ENCODE measurements around the gene SORCS2. TPM values are rescaled to one million over a fixed set of nuclear protein-coding genes. Genes with fewer than 3 reads are reported as not detected.

Gene SORCS2
- total and polyA plus RNA-seq, 12 donors, result 0.25 to 5.4 (median 2.2) TPM

- Histone ChIP-seq H3K27ac (no peak overlapping the region), H3K4me3 (no peak overlapping the region), H3K36me3 (no peaks in the 10 kb centered on the region), H3K4me1 (no peaks in the 10 kb centered on the region), H3K9me3 (peaks cover 0 to 39% (median 13%) of the 10 kb centered on the region in 11 donors), H3K27me3 (peaks cover 0 to 4% (median 0%) of the 10 kb centered on the region in 7 donors)
- no peak for TF ChIP-seq CTCF (IDR thresholded peaks at IDR 0.05)
- WGBS, 2 donors, result 91 to 93% methylated on average over 1 of the region's 1 CpG
- intact Hi-C loops (cut with DNase I), result no loop called here
- ATAC-seq (no peak), DNase-seq (no peak)
Measured at GRCh38 chr4:7553280-7553679, 360.9 kb downstream of the SORCS2 start.

GRCh38 chr4:7554905-7555304, 362.6 kb downstream of the SORCS2 start:
- 69 to 77% methylated on average over 3 of the region's 3 CpGs for WGBS, 2 donors
- no peak for DNase-seq
- peaks cover 0 to 39% (median 13%) of the 10 kb centered on the region in 11 donors for H3K9me3 ChIP-seq
- H3K36me3 ChIP-seq, result no peaks in the 10 kb centered on the region
- TF ChIP-seq CTCF (IDR thresholded peaks at IDR 0.05), result no peak
- no peak overlapping the region for H3K27ac ChIP-seq
- intact Hi-C loops (cut with DNase I), result no loop called here
- no peak for ATAC-seq
- H3K4me3 ChIP-seq, result no peak overlapping the region
- H3K27me3 ChIP-seq, result peaks cover 0 to 4% (median 0%) of the 10 kb centered on the region in 7 donors
- no peaks in the 10 kb centered on the region for H3K4me1 ChIP-seq

GRCh38 chr4:7556558-7556957, 364.2 kb downstream of the SORCS2 start:
- peaks cover 0 to 4% (median 0%) of the 10 kb centered on the region in 7 donors for H3K27me3 ChIP-seq
- no peak overlapping the region for H3K27ac ChIP-seq
- no peaks in the 10 kb centered on the region for H3K4me1 ChIP-seq
- no peak for DNase-seq
- H3K36me3 ChIP-seq, result no peaks in the 10 kb centered on the region
- H3K9me3 ChIP-seq, result peaks cover 0 to 39% (median 13%) of the 10 kb centered on the region in 11 donors
- TF ChIP-seq CTCF (IDR thresholded peaks at IDR 0.05), result no peak
- H3K4me3 ChIP-seq, result no peak overlapping the region
- intact Hi-C loops (cut with DNase I), result no loop called here
- ATAC-seq, result no peak

- H3K27ac ChIP-seq, result no peak overlapping the region
- H3K36me3 ChIP-seq, result no peaks in the 10 kb centered on the region
- intact Hi-C loops (cut with DNase I), result no loop called here
- TF ChIP-seq CTCF (IDR thresholded peaks at IDR 0.05), result no peak
- H3K4me1 ChIP-seq, result no peaks in the 10 kb centered on the region
- WGBS, 2 donors, result 68 to 73% methylated on average over 7 of the region's 7 CpGs
- no peak for DNase-seq
- peaks cover 0 to 30% (median 13%) of the 10 kb centered on the region in 11 donors for H3K9me3 ChIP-seq
- no peak for ATAC-seq
- peaks cover 0 to 4% (median 0%) of the 10 kb centered on the region in 7 donors for H3K27me3 ChIP-seq
- no peak overlapping the region for H3K4me3 ChIP-seq
Measured at GRCh38 chr4:7557456-7557855, 365.1 kb downstream of the SORCS2 start.
